BJ (cell line): ENCODE results near the gene SPEG. TPM values are rescaled to one million over a fixed set of nuclear protein-coding genes. Genes with fewer than 3 reads are reported as not detected.
A peak's percentile ranks its signal among the peaks of the same experiment; 100 is the strongest.

Source experiments
- CTCF ChIA-PET: fragments of 350-600 bp; formaldehyde crosslinking; extraction: SDS; loops from one replicate; lab custom pipeline; 2021; ENCODE audit warnings: antibody characterized with exemption, inconsistent platforms; lab: Yijun Ruan, JAX
- POLR2A ChIA-PET: fragments of 300-600 bp; sonication (Branson Sonifier 250); formaldehyde crosslinking; extraction: SDS; loops from one replicate; lab custom pipeline; 2021; ENCODE audit warnings: antibody characterized with exemption; lab: Charles Lee
- DNase-seq: peaks from one replicate; pipeline ENCODE4 v3.0.0-alpha.2; 2011; ENCODE audit warnings: low read depth
- H3K27me3 ChIP-seq: 2 replicates; pipeline ENCODE4 v1.6.0; 2011; ENCODE audit warnings: low read length; ENCODE audit not compliant: control insufficient read depth, insufficient read depth
- H3K36me3 ChIP-seq: 2 replicates; pipeline ENCODE4 v1.5.1; 2011; ENCODE audit warnings: low read length; ENCODE audit not compliant: control insufficient read depth, insufficient read depth
- H3K4me3 ChIP-seq: 2 replicates; pipeline ENCODE4 v1.5.1; 2011; ENCODE audit warnings: low read depth, mild to moderate bottlenecking, control low read depth, low read length
- polyA minus RNA-seq: library from RNA; depleted of rRNA, polyadenylated mRNA; stranded (reverse); fragments of >200 nt; gene quantifications from 2 replicates; pipeline ENCODE4 v1.2.3, GENCODE V29; 2011; rRNA and poly(A)+ RNA removed
- polyA plus RNA-seq: library from polyadenylated mRNA; depleted of rRNA; stranded (reverse); fragments of >200 nt; gene quantifications from 2 replicates; pipeline ENCODE4 v1.2.3, GENCODE V29; 2011; rRNA removed
- TF ChIP-seq, protein P1 (sequence below): IDR thresholded peaks from 2 replicates; pipeline ENCODE4 v1.5.1; 2011; ENCODE audit warnings: low read depth, mild to moderate bottlenecking, control low read depth, inconsistent platforms, low read length, moderate library complexity; ENCODE audit not compliant: insufficient read depth

The SPEG gene
- polyA plus RNA-seq (47.0 and 69.9 TPM in 2 replicates), polyA minus RNA-seq (21.9 and 45.9 TPM in 2 replicates)

DNA sequence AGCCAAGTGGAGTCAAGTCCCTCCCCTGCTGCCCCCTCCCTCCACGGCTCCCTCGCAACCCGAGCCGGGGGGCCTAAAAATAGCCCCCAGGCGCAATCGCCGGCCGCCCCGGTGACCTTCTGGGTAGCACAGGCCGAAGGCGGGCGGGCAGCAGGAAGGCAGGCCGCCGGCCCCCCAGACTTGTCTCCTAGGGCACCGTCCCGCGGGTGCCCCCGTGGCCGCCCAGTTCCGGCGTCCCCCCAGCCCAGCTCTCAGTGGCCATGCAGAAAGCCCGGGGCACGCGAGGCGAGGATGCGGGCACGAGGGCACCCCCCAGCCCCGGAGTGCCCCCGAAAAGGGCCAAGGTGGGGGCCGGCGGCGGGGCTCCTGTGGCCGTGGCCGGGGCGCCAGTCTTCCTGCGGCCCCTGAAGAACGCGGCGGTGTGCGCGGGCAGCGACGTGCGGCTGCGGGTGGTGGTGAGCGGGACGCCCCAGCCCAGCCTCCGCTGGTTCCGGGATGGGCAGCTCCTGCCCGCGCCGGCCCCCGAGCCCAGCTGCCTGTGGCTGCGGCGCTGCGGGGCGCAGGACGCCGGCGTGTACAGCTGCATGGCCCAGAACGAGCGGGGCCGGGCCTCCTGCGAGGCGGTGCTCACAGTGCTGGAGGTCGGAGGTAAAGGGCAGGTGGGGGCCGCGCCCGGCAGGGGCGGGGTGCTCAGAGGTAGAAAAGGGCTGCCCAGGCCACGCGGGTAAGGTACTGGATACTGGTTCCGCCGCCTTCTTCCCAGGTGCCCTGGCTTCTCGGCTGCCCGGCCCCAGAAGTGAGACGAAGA, at the start of gene SPEG:
Gene SPEG, plus strand, starts transcription at position 126 of the 808 bp plus-strand sequence. Its CDS starts 135 bp downstream, at position 261.
- Histone ChIP-seq H3K36me3 (no peaks in the 10 kb centered on the region), H3K27me3 (0 out of 2 replicates have a peak, but pooled peaks cover 2% of the 10 kb centered on the region), H3K4me3 (no peak within 1 kb of the TSS)
- DNase-seq: no peak
- POLR2A ChIA-PET: no interaction called here
- CTCF ChIA-PET: interaction anchor here (0.6 to 2.3 kb wide), 5 partner anchors 18 to 95 kb away, joined by 3 to 6 read pairs (median 4); no protein-coding TSS in a partner anchor
- TF ChIP-seq, protein P1, sequence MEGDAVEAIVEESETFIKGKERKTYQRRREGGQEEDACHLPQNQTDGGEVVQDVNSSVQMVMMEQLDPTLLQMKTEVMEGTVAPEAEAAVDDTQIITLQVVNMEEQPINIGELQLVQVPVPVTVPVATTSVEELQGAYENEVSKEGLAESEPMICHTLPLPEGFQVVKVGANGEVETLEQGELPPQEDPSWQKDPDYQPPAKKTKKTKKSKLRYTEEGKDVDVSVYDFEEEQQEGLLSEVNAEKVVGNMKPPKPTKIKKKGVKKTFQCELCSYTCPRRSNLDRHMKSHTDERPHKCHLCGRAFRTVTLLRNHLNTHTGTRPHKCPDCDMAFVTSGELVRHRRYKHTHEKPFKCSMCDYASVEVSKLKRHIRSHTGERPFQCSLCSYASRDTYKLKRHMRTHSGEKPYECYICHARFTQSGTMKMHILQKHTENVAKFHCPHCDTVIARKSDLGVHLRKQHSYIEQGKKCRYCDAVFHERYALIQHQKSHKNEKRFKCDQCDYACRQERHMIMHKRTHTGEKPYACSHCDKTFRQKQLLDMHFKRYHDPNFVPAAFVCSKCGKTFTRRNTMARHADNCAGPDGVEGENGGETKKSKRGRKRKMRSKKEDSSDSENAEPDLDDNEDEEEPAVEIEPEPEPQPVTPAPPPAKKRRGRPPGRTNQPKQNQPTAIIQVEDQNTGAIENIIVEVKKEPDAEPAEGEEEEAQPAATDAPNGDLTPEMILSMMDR: no peak

DNA sequence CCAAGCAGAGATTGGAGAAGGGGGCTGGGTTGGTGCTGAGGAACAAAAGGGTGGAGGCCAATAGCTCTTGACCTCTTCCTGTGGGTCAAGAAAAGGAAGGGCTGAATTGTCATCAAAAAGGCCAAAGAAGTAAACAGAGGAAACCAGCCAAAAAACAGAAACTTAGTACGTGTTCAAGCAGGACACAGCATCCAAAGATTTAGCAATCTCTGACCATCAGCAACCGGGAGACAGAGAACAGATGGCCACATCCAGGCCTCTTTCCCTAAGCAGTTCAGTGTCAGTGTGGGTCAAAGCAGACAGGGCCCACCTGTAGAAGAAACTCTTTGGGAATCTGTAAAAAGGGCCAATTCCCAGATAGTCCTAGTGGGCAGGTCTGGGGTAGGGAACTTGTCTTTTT, 49.8 kb upstream of the SPEG start:
- ChIA-PET CTCF (interaction anchor here (0.6 to 1.4 kb wide), 2 partner anchors 108 to 146 kb away, joined by 3 read pairs; no protein-coding TSS in a partner anchor), POLR2A (no interaction called here)
- no peak for DNase-seq
- no peaks in the 10 kb centered on the region for H3K27me3 ChIP-seq
- no peak overlapping the region for H3K4me3 ChIP-seq
- TF ChIP-seq, protein P1: no peak
- peaks cover 39% of the 10 kb centered on the region for H3K36me3 ChIP-seq

DNA sequence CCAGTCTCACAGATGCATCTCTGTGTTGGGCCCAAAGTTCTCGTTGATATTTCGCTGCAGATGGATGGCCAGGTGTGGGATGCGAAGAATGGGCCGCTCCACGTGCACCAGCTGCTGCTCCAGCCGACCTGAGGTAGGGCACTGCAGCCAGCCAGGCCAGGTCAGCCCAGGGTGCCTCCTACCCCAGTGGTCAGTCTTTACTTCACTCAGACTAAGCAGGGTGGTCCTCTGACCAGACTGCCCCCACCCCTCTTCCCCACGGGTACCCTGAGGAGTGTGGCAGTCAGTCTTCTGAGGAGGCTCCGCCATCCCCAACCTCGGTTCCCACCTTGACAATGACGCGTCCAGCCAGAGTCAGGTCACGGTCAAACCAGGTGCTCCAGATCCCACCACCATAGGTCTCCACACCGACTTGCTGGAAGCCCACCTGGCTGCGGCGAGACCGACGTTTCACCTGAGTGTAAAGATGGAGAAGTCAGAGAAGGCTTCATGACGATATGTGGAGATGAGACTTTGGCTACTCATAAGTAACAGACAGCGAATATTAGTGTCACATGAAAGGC, 48.6 kb upstream of the SPEG start:
- no peaks in the 10 kb centered on the region for H3K27me3 ChIP-seq
- ChIA-PET POLR2A (no interaction called here), CTCF (interaction anchor here (1.7 to 1.8 kb wide), 2 partner anchors 156 to 174 kb away, joined by 4 to 10 read pairs; no protein-coding TSS in a partner anchor)
- TF ChIP-seq, protein P1: no peak
- H3K36me3 ChIP-seq: peaks cover 35% of the 10 kb centered on the region
- no peak for DNase-seq
- no peak overlapping the region for H3K4me3 ChIP-seq

DNA sequence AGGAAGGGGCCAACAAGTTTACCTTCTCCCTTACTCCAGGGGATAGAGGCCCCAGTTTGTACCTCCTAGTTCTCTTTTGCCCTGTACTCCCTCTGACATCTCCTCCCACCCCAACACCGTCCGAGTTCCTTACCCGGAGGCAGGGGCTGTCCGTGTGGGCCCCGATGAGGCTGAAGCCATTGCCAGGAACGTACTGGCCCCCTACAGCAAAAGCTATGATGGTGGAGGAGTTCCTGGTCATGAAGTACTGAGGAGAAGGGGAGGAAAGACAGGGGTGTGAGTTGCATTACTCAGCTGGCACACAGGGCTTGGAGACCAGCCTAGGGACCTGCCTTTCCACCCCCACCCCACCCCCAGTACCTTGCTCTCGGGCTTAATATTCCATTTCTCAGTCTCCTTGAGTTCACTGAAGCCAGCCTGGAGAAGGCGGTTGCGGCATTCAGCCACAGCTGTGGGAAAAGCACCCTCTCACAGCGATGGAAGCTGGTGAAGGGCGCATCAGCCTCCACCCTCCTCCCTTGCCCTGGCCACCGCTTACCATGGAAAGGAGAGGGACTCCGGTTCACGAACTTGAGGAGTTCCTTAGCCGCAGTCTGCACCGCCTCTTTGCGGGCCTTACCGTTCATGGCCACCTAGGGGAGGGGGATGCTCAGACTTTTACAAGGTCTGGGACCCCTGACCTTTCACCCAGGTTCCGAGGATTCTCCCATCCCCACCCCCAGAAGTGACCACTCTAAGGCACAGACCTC, 47.9 kb upstream of the SPEG start:
- ChIA-PET CTCF (interaction anchor here (0.6 to 6.2 kb wide), 10 partner anchors 9 to 1383 kb away, joined by 3 to 60 read pairs (median 4); no protein-coding TSS in a partner anchor), POLR2A (interaction anchor here (0.5 to 0.7 kb wide), 2 partner anchors 8 to 55 kb away, joined by 3 to 9 read pairs; no protein-coding TSS in a partner anchor)
- H3K27me3 ChIP-seq: no peaks in the 10 kb centered on the region
- no peak for DNase-seq
- TF ChIP-seq, protein P1: no peak
- H3K36me3 ChIP-seq: peaks cover 29% of the 10 kb centered on the region
- peak overlapping the region; percentile 81 for H3K4me3 ChIP-seq
